Skin of body (tissue), 2 donors: ENCODE results near the gene FMNL2. TPM values are rescaled to one million over a fixed set of nuclear protein-coding genes. Genes with fewer than 3 reads are reported as not detected.

Experiments used
- DNase-seq: peaks from one replicate; lab custom pipeline; 2025; lab: John Stamatoyannopoulos, UW
- total RNA-seq: library from RNA; depleted of rRNA; stranded (reverse); fragments of >200 nt; gene quantifications from one replicate; pipeline ENCODE4 v1.2.3, GENCODE V29; 2014

Gene FMNL2
- total RNA-seq, 1 donor from 2014 or later, result 43.7 TPM

GRCh38 chr2:152425765-152426727, 91.1 kb downstream of the FMNL2 start:
- DNase-seq, result peak; percentile 23

GRCh38 chr2:152426801-152427200, 91.8 kb downstream of the FMNL2 start:
- DNase-seq, result no peak

- no peak for DNase-seq
Observed at GRCh38 chr2:152427902-152428301, 92.9 kb downstream of the FMNL2 start.

- DNase-seq, result no peak
Observed at GRCh38 chr2:152428800-152429582, 94.0 kb downstream of the FMNL2 start.

GRCh38 chr2:152430876-152431275, 95.9 kb downstream of the FMNL2 start:
- DNase-seq, result no peak

- DNase-seq, result no peak
Observed at GRCh38 chr2:152431370-152432098, 96.6 kb downstream of the FMNL2 start.

GRCh38 chr2:152432206-152432653, 97.3 kb downstream of the FMNL2 start:
- peak; percentile 84 for DNase-seq

GRCh38 chr2:152432765-152433164, 97.8 kb downstream of the FMNL2 start:
- no peak for DNase-seq

GRCh38 chr2:152433289-152433688, 98.3 kb downstream of the FMNL2 start:
- DNase-seq, result no peak

GRCh38 chr2:152433791-152434190, 98.8 kb downstream of the FMNL2 start:
- no peak for DNase-seq

- no peak for DNase-seq
Observed at GRCh38 chr2:152434395-152435182, 99.6 kb downstream of the FMNL2 start.

GRCh38 chr2:152436148-152436547, 101.2 kb downstream of the FMNL2 start:
- DNase-seq, result no peak

GRCh38 chr2:152437276-152438108, 102.5 kb downstream of the FMNL2 start:
- no peak for DNase-seq

GRCh38 chr2:152440049-152440448, 105.1 kb downstream of the FMNL2 start:
- DNase-seq, result no peak

GRCh38 chr2:152440460-152440859, 105.5 kb downstream of the FMNL2 start:
- DNase-seq, result no peak

GRCh38 chr2:152441961-152442360, 107.0 kb downstream of the FMNL2 start:
- no peak for DNase-seq

- no peak for DNase-seq
Observed at GRCh38 chr2:152443771-152444170, 108.8 kb downstream of the FMNL2 start.

GRCh38 chr2:152444448-152444847, 109.5 kb downstream of the FMNL2 start:
- DNase-seq, result no peak

- no peak for DNase-seq
Observed at GRCh38 chr2:152445375-152445774, 110.4 kb downstream of the FMNL2 start.

GRCh38 chr2:152445791-152446201, 110.8 kb downstream of the FMNL2 start:
- no peak for DNase-seq
